A172 (cell line): ENCODE data around the gene SLC12A4. TPM values are rescaled to one million over a fixed set of nuclear protein-coding genes. Genes with fewer than 3 reads are reported as not detected.
A peak's percentile ranks its signal among the peaks of the same experiment; 100 is the strongest.
"Not testable (repeated sequence)": the region's sequence is repeated elsewhere in the genome, so short reads cannot be mapped to it uniquely, and the experiment has no call there.

Experiments used
- DNase-seq: peaks from one replicate; pipeline ENCODE4 v3.0.0-alpha.2; 2015; ENCODE audit warnings: low spot score
- total RNA-seq: library from RNA; depleted of rRNA; stranded (reverse); fragments of >200 nt; shearing (Covaris generic); gene quantifications from 2 replicates; pipeline ENCODE4 v1.2.3, GENCODE V29; 2014

SLC12A4 gene
- total RNA-seq, 1 experiment from 2014 or later: 26.6 TPM

DNA sequence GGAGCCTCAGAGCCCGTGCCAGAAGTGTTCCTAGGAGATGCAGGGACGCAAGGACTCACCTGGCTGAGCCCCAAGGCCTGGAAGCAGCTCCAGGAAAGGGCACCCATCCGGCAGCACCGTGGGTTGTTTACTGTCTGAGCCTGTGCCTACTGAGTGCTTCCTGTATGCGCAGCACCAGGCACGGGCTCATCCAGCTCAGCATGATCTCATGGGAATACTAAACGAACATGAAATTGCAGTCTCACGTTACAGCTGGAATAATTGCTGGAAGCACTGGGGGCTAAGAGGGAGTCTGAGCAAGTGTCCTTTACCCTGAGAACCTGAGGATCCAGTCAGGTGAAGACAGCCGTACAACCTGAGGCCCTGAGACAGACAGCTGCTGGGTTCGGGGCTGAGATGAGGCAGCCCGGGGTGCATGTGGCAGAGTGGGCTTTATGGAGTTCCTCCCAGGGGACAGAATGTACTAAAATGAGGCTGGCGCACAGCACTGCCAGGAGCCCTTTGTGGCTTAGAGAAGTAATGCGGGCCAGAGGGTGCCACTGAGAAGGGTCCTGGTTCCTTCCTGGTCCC is 42.2 kb downstream of the SLC12A4 start:
- DNase-seq: no peak

DNA sequence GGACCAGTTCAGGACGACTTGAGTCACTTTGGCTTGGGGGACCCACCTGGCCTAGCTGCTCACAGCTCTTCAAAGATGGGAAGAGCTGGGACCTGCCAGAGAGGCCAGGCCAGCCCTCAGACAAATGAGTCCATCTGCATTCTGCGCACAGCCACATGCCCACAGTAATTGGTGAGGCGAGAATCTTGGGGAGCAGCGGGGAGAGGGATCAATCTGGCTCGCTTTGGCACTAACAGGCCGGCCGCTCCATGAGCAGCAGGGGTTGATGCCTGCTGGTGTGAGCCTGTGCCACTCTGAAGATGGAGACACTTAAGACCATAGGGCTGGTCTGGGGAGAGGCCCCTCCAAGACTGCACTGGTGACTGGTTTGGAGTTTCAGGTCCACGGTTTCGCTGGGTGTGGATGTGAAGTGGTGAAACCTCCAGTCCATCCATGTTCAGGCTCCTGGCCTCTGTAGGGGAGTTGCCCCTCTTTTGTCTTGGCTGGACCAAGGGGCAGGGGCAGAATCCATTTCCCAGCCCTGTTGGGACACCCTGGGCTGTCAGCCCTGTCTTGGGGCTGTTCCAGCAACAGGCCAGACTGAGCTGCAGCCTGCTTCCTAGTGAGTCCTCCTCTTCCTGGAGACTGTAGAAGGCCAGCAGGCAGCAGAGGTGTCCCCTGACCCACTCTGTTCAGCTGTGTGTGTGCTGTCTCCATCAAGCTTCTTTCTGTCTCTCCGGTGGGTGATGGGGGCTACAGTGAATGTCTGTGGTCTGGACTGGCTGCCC is 44.1 kb downstream of the SLC12A4 start:
- no peak for DNase-seq

DNA sequence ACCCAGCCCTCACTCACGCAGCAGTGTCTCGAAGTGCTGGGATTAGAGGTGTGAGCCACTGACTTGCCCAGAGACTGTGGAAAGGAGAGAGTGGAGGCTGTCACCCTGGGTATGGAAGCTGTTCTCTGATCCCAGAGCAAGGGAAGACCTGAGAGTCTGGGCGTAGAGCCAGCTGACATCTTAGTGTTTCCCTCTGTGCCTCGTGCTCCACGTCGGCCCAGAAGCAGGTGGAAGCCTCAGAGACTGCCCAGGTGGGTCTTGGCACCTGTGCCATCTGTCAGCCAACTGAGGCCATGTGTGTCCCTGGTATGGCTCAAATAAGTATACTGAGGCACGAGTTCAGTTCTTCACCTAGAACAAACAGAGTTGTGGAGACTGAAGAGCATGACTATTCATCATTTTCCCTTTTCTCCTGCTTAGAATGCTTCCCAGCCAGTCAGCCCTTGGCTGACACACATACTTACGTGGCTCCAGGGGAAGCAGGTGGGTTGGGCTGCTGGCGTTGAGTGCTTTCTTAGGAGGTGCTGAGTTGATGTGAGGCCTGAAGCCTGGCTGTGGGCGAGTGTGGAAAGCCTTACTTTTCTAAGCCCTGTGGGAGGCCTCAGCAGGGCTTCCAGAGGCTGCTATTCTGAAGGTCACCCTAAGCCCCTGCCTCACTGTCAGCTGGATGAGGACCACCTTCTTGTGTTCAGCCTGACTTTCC is 44.9 kb downstream of the SLC12A4 start:
- no peak for DNase-seq

DNA sequence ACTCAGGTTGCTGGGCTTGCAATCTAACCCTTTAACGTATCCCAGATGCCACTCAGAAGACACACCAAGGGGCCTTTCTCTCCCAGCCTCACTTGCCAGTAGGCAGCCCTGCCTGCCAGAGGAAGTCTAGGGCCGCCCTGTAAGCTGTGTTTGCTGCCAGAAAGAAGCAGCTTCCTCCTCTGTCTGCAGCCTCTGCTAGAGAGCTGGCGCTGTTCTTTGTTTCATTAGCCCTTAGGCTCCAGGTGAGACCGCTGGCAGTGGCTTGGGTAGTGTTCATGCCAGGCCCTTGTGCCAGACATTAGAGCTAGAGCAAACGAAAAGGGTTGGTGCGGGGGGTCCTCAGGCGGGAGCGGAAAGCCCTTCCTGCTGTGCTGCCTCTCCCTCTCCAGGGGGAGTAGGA is 45.7 kb downstream of the SLC12A4 start:
- DNase-seq: no peak

DNA sequence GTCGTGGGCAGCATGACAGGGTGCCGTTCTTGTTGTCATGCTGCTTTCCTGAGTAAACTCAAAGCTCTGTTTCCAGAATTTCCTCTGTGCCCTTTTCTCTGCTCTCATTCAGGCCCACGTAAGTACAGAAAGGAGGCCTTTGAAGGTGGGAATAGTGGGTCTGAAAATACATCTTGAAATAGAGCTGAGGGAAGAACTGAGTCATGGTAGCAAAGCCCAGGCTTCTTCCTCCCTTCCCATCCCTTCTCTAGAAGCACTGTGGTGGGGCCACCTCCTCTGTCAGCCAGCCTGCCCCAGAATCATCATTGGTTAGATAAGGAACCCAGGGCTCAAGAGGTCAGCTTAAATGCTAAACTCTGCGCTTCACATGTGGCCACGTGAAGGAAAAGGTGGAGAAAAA is 46.2 kb downstream of the SLC12A4 start:
- no peak for DNase-seq

DNA sequence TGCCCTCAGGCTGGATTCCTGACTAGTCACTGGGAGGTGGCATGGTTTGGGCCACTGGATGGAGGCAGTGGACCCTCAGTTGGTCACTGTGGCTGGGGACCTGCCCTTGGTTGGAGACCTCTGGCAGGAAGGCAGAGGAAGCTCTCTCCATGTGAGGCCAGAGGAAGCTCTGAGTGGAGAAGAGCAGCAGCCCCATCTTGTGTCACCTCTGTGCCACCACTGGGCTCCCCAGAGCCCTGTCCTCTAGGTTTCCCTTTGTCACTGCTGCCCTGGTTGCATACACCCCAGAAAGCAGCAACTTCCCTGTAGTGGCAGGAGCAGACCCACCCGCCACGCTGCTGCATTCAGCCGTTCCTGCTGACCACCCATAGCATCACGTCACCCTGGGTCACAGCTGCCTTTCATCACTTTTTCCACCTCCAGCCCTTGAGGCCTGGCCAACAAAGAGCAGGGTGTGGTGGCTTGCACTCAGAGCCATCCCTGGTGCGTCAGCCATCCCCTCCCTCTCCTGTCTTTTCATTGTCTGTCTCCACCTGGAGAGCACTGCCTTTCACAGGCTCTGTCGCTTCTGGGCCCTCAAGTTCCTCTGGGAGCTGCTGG is 48.7 kb downstream of the SLC12A4 start:
- no peak for DNase-seq

DNA sequence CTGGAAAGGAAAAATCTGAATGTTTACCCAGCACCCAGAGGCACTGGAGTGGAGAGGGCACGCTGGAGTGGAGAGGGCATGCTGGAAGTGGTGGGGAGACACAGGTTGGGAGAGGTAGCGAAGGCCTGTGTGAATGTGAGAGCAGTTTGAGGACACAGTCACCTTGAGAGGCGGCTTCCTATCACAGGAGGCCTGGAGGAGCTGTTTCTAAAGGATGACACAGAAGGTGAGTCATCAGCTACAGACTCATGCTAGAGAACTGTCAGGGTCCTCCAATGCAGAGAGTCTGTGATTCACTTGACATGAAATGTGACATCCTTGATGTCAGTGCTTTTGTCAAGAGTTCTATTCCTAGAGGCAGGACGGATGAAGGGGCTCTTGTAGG is 50.6 kb downstream of the SLC12A4 start:
- DNase-seq: peak; percentile 85

DNA sequence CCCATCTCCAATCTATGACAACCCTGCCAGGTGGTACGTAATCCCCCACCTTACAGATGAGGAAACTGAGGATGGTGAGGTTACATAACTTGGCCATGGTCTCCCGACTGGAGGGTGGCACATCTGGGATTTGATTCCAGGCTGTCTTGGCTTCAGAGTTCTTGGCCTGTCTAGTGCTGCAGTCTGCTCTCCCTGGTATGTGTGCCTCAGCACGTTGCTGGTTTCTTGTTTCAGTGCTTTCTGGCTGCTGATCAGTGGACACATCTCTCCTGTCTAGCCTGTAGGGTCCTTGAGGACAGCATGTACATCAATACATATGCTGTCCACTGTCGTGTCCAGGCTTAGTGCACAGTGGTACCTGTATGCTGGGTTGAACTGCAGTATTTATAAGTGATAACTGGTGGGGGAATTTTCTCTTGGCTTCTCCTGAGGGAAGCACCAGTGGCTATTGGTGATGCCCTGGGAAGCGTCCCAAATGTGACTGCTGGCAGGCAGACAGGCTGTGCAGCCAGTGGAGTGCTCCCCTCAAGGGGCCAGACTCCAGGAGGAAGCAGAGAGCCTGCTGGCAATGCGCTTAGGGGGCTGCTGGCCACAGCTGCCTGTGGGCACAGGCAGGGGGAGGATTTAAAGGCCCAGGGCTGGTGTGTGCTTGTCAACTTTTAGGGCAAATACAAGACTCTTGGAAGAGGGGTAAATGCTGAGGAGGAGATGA is 51.1 kb downstream of the SLC12A4 start:
- DNase-seq: no peak

DNA sequence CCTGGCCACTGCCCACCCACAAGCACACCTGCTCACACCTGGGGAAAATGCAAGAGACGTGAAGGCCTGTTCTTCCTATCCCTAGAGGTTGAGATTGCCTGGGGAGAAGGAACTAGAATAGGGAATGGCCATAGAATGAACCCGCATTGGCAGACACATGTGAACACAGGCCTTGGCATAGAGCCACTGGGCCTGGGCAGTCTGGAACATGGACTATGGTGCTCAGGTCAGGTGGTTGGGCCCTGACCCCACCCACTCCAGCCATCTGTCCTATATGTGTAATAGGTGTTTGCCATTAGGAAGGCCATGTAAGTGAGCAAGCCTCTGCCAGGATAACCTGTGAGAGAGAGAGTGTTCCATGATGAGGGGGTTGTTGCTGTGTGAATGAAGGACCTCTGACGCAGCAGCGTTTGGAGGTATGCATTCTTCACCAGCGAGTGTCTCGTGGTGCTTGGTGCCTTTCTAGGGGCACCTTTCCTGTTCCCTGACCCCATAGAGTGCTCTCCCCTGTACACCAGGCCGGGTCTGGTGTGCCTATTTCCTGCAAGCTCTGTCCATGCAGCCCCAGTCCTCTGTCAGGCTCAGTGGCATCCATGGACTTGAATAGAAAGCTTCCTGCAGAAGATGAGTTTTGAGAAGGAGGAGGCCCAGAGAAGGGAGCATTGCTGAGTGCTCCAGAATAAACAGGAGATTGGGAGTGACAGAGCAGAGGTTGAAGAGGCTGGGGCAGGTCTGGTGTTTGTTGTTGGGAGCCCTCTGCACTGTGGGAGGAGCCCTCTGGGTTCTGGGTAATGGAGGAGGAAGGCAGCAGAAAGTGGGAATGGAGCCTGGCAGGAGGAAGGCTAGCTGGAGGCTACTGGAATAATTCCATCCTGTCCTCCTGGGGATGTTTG is 52.4 kb downstream of the SLC12A4 start:
- DNase-seq: no peak

DNA sequence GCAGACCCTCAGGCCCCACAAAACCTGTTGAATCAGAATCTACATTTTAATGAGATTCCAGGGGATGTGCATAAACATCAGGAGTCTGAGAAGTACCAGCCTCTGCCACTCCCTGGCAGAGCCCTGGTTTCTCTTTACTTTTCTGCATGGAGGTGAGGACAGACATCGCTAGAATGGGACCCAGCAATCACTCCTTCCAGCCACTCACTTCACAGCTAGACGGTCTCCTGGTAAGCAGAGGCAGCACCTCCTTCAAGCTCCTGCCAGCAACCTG is 53.0 kb downstream of the SLC12A4 start:
- not testable (repeated sequence) for DNase-seq

DNA sequence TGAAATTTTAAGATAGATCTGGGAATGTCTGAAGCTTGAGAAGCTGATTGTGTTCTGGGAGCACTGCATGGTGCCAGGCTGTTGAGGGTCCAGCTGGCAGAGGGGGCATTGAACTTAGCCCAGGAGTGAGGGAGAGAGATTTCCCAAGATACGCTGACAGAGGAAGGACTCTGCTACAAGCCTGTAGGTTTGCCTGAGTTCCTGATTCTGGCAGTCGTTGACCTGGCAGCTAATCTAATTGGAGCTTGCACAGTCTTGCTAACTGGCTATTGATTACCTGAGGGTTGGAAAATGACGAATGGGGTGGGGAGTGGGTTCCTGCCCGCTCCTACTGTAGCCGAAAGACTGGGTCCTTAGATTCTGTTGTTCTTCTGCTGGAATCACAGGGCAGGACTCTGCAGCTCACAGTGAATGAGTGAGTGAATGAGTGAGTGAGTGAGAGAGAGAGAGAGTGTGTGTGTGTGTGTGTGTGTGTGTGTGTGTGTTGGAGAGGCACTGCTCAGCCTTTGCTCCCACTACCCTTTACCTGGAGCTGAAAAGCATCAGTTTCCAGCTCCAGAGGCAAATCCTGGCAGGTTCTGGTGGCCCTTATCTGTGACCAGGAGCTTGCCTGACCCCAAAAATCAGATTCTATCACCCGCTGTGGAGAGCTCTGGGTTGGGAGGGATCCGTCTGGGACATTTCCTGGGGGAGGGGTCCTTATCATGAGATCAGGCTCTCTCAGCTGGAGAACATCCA is 53.5 kb downstream of the SLC12A4 start:
- no peak for DNase-seq

DNA sequence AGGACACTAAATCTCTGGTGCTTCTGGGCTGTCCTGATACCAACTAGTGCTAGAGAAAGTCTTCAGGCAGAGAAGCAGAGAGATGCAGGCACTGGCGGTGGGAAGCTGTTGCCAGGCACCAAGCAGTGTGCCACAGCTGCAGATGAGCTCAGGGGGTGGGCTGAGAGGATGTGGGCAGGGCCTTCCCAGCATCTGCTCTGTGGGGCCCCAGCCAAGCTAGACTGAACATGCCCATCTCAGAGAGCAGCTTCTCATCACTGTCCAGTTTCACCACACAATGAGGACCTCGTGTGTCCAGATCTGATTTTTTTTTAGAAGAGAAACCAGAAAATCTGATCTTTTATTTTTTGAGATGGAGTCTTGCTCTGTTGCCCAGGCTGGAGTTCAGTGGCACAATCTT is 58.3 kb downstream of the SLC12A4 start:
- DNase-seq: no peak

DNA sequence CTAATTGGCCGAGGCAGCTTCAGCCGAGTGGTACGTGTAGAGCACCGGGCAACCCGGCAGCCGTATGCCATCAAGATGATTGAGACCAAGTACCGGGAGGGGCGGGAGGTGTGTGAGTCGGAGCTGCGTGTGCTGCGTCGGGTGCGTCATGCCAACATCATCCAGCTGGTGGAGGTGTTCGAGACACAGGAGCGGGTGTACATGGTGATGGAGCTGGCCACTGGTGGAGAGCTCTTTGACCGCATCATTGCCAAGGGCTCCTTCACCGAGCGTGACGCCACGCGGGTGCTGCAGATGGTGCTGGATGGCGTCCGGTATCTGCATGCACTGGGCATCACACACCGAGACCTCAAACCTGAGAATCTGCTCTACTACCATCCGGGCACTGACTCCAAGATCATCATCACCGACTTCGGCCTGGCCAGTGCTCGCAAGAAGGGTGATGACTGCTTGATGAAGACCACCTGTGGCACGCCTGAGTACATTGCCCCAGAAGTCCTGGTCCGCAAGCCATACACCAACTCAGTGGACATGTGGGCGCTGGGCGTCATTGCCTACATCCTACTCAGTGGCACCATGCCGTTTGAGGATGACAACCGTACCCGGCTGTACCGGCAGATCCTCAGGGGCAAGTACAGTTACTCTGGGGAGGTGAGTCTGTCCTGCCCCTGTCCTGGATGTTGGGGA is 59.2 kb downstream of the SLC12A4 start:
- no peak for DNase-seq

DNA sequence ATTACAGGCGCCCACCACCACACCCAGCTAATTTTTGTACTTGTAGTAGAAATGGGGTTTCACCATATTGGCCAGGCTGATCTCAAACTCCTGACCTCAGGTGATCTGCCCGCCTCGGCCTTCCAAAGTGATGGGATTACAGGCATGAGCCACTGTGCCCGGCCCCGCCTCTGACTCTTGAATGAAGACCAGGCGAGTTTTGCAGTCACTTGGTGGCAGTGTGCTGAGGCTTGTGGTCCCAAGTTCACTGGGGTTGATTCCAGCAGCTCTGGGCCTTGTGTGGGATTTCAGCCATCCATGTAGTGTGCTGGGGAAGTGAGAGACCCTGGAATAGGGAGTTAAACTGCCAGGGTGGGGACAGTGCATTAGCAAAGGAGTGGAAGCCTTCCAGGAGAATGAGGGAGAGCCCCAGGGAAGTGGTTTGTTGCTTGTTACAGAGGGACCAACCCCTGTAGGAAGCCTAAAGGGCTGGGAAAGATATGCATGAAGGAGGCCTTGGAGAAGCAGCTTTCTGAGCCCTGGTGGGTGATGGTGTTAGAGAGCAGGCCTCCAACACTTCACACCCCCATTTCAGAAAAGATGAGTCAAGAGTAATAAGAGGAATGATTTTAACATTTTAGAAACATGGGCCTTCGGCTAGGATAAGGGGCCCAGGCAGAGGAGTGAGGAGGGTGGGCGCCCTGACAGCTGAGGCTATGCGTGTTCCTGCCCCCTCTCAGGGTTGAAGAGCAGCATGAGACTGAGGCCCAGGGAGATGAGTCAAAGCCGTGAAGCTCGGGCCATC is 60.8 kb downstream of the SLC12A4 start:
- no peak for DNase-seq

DNA sequence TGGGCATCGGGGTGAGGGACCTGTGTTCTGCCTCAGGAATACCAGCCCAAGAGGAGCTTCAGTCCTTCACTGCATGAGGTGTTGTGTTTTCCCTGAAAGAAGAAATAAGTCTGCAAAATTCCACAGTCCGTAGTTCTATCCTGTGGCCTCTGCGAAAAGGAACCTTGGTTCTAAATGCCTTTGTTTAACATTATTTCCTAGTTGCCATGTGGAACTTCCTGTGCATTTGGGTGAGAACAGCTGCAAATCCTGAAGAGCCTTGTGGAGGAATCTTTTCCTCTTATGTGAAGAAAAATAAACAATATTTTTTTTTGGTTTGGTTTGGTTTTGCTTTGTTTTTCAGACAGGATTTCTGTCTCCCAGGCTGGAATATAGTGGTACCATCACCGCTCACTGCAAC is 65.6 kb downstream of the SLC12A4 start:
- no peak for DNase-seq

DNA sequence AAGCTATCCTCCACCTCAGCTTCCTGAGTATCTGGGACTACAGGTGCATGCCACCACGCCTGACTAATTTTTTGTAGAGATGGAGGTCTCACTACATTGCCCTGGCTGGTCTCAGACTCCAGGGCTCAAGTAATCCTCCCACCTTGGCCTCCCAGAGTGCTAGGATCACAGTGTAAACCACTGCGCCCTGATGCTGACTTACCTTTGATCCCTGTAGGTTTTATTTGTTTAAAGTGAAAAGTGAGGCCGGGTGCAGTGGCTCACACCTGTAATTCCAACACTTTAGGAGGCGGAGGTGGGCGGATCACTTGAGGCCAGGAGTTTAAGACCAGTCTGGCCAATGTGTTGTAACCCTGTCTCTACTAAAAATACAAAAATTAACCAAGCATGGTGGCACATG is 66.7 kb downstream of the SLC12A4 start:
- DNase-seq: no peak

DNA sequence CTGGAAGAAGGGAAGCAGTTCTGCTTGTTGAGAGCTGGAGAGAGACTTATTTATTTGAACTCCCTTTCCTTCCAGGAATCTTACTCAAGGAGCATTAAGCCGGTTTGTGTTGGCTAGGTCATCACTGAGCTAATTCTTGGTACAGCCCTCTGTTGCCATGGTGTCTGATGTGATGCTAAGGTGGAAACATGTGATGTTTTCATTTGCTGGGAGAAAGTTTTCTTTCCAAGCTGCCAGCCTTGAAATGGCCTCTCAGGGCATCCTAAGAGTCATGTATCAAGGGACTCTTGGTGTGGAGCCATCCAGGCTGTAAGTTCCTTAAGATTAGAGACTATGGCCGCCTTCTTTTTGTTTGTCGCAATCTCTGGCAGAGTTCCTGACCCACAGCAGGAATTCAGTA is 71.2 kb downstream of the SLC12A4 start:
- DNase-seq: no peak

DNA sequence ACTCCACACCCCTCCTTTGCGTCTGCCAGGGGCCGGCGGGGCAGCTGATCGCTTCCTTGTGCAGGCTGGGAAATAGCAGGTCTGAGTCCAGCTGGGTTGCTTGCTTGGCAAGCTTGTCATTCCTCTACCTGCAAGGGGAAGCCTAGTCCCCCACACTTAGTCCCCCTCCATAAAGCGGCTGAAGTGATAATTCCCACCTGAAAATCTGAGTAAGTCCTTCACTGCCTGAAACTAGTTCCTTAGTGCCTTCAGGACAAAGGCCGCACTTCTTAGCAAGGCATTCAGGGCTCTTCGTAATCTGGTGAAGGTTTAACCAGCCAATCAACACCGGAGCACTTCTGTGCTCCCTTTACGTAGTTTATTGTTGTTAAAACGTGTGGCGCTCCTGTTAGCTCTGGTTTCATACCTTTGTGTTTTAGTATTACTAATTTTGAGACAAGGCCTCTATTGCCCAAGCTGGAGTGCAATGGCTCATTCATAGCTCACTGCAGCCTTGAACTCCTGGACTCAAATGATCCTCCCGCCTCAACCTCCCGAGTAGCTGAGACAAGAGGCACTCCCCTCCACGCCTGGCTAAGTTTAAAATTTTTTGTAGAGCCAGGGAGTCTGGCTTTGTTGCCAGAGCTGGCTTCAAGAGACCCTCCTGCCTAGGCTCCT is 74.6 kb downstream of the SLC12A4 start:
- DNase-seq: no peak
